HG03039 (cell line): ENCODE data around the gene NPRL2.
"Not testable (repeated sequence)": the region's sequence is repeated elsewhere in the genome, so short reads cannot be mapped to it uniquely, and the experiment has no call there.

Experiments
- ATAC-seq: cut with Tn5 transposase; IDR thresholded peaks from one replicate; pipeline ENCODE4 v1.9.1; 2021; ENCODE audit warnings: mild to moderate bottlenecking, moderate library complexity; ENCODE audit not compliant: unreplicated experiment

NPRL2 gene

GRCh38 chr3:50314816-50315215 is 35.8 kb downstream of the NPRL2 start:
- ATAC-seq: no peak

DNA sequence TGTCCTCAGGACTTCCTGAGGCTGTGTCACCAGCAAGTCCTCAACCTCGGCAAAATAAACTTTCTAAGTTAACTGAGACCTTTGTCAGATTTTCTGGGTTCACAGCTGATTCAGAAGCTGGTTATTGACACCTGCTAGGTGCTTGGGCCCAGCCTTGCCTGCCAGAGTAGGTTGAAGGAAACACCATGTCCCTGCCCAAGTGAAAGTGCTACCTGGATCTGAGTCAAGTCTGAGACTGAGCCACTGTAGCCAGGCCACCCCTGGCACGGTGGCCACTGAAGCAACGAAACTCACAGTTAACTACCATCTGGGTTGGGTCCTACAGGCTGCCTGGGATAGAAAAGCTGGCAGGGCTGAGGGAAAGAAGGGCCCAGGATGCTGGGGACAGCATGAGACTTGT is 36.2 kb downstream of the NPRL2 start:
- ATAC-seq: no peak

GRCh38 chr3:50312041-50312440 is 38.5 kb downstream of the NPRL2 start:
- not testable (repeated sequence) for ATAC-seq

GRCh38 chr3:50304601-50305000 is 46.0 kb downstream of the NPRL2 start:
- no peak for ATAC-seq

GRCh38 chr3:50303013-50303815 is 47.4 kb downstream of the NPRL2 start, which contains the start of gene HYAL1:
Gene HYAL1, minus strand, starts transcription at chr3:50303574. Its CDS starts 618 bp downstream, at chr3:50302956.
- no peak for ATAC-seq

DNA sequence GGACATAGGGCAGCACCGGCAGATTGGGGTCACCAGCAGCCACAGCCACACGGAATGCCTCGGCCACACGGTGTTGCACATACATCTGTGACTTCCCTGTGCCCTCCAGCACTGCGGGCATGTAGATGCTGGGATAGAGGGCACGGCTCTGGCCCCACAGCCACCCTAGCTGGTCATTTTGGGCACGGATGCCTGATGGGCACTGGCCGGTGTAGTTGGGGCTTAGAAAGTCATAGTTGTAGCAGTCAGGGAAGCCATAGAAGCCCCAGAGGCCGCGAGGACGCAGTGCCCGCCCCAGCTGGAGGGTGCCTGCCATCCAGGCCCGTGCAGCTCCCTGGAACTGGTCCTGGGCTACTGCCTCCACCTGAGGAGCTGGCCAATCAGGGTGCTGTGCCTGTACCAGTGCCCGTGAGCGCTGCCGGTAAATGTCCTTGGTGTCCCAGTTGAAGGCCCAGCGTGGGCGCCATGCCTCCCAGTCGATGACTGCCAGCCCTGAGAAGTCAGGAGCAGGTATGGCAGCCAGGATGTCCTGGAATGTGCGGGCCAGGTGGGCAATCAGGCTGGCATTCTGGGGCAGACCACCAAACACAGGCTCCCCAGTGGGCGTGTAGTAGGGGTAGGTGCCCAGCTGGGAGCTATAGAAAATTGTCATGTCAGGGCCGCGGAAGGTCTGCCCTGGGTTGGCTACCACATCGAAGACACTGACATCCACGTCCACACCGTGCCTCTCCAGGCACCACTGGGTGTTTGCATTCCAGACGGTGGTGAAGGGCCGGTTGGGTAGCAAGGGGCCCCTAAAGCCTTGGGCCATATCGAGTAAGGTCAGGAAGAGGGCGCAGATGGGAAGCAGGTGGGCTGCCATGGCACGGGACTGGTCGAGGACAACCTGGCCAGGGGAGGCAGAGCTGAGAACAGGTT is 48.2 kb downstream of the NPRL2 start:
- ATAC-seq: no peak

- no peak for ATAC-seq
Measured at GRCh38 chr3:50300681-50301254, 49.8 kb downstream of the NPRL2 start.

DNA sequence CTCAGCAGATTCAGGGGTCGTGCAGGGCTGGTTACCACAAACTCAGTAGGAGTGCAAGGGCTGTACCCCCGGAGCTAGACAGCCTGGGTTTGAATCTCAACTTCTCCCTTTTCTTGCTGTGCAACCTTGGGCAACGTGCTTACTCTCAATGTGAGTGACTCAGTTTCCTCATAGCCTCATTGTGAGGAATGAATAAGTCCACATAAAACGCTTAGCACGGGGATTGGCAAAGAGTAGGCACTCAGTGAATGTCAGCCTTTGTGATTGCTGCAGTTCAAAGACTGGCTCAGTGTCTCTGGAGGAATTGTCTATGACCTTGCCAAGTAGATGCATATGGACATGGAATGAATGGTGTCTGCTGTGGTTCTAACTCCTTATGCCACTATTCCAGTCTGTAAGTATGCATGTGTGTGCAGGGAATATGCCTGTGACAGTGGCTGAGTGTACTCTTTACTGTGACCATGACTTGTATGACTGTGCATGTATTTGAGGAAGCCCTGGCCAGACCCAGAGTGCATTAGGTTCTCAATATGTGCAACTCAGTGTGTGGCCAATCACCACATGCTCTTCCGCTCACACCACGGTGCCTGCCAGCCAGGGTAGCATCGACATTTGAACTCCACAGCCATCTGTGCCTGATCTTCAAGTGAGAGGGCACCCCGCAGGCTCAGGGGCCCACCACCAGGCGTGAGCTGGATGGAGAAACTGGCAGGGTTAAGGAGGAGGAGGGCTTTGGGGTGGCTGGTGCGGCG is 50.5 kb downstream of the NPRL2 start:
- ATAC-seq: no peak

DNA sequence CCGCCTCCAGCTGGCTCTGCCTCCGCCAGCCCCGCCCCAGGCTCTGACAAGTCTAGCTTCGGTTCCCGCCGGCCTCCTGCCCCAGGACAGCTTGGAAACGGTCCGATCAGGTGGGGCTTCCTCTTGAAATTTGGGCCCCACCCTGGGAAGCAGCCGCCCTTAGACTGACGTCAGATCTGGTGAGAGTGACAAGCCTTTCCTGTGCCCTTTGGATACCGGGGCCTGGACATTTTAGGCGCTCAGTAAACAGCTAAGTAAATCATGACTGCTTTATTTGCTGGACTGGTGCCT is 51.0 kb downstream of the NPRL2 start:
- ATAC-seq: no peak

GRCh38 chr3:50298836-50299637 is 51.5 kb downstream of the NPRL2 start, which contains the start of the genes HYAL3 and NAA80:
Gene HYAL3, minus strand, starts transcription at chr3:50299405. Its CDS starts 3,803 bp downstream, at chr3:50295602.
Gene NAA80, minus strand, starts transcription at chr3:50299405. Its CDS starts 1,942 bp downstream, at chr3:50297463.
- peak; percentile 77 for ATAC-seq

DNA sequence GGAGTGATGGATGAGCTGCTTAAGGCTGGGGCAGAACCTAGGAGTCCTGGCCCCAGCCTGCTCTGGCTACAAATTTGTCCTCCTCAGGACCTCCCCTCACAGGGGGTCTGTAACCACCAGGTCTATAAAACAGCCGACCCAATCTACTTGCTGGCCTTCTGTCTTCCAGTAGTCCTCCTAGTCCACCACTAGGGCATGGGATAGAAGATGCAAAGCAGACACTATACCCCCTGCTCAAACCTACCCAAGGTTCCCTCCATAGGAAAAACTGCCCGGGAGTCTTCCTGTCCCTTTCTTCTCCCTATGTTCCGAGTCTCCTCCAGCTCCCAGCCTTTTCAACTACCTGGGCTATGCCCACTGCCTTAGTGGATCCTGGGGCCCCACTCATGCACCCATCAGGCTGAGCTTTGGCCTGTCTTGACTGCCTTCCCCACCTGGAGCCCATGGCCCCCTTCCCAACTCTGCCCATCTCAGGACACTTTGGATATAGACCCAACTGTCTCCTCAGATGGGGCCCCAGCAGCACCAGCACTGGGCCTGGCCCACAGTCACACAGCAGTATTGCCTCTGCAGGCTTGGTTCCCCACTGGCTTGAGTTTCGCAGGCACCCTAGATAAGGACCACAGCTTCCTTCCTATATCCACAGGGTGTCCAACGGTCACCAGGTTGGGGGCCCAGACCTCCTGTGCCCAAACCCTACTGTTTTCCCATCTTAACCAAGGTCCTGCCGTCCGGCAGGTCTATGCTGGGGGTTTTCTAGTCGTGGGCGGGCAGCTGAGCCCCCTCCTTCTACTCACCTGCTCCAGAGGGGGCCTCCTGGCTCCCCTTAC is 52.5 kb downstream of the NPRL2 start:
- no peak for ATAC-seq

- ATAC-seq: no peak
Measured at GRCh38 chr3:50297384-50297775, 53.2 kb downstream of the NPRL2 start.
